HPDE6-E6E7 (cell line): ENCODE results near the gene HAPLN3.

Experiments used
- DNase-seq: peaks from one replicate; pipeline ENCODE4 v3.0.0; 2011; ENCODE audit warnings: missing footprints; ENCODE audit errors: extremely low spot score

The HAPLN3 gene

DNA sequence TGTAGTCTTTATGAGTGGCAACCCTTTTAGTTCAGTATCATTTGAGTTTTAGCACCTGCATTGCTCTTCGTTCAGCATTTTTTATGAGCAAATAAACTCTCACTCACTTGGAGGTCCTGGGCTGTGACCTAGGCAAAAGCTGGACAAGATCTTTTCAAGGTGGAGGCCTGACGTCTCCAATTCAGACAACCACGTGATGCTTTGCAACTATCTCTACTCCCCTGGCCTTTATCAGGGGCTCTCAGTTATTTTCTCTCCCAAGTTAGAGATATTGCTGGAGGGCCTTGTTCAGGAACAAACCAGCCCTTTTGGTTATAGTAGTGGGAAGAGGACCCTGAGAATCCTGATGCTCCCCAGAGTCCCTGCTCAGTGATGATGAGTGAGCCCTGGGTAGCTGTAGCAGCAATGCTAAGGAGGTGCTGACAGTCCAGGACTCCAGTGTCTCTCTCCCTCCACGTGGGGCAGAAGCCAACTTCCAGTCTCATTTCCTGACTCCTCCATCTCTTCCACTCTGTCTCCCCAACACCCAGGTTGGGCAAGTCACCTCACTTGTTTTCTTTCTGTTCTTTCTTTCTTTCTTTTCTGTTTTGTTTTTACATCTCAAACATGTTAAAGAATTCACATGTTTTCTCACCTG is 30.4 kb downstream of the HAPLN3 start:
- DNase-seq = no peak

GRCh38 chr15:88863412-88863811 is 31.9 kb downstream of the HAPLN3 start:
- DNase-seq = no peak

DNA sequence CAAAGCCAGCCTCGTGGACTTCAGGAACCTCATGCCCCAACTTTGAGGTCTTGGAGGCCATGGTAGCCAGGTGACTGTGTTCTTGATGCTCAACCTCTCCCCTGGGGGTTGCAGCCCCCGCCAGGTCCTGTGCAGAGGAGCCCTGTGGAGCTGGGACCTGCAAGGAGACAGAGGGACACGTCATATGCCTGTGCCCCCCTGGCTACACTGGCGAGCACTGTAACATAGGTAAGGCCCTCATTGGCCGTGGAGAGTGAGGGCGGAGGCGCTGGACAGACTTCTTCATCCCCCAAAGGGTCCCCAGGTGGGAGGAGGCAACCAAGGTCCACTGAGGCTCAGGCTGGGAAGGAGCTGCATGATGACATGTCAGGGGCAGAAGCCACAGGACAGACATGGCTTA is 35.1 kb downstream of the HAPLN3 start:
- no peak for DNase-seq

GRCh38 chr15:88859550-88859949 is 35.8 kb downstream of the HAPLN3 start:
- DNase-seq = no peak

DNA sequence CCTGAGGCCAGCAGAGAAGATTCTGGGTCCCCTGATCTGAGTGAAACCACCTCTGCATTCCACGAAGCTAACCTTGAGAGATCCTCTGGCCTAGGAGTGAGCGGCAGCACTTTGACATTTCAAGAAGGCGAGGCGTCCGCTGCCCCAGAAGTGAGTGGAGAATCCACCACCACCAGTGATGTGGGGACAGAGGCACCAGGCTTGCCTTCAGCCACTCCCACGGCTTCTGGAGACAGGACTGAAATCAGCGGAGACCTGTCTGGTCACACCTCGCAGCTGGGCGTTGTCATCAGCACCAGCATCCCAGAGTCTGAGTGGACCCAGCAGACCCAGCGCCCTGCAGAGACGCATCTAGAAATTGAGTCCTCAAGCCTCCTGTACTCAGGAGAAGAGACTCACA is 36.4 kb downstream of the HAPLN3 start:
- DNase-seq = no peak

DNA sequence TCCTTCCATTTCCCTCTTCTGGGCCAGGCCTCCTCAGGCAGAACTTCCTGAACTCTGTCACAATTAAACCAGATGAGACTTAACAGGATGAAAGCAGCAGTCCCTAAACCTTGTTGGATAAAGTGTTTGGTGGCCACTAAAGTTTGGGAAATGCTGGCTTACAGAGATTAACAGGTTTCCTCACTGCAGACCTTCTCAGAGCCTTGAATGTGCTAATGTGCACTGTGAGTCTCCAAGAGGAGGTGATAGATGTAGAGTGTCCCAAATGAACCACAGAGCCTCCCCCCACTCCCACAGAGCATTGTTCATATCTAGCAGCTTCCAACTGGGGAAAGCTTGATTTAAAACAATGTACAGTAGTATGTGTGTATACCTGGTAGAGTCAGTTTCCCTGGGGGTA is 42.9 kb downstream of the HAPLN3 start:
- DNase-seq = no peak

- DNase-seq = no peak
These were observed 45.8 kb downstream of the HAPLN3 start for GRCh38 chr15:88849376-88850072.

DNA sequence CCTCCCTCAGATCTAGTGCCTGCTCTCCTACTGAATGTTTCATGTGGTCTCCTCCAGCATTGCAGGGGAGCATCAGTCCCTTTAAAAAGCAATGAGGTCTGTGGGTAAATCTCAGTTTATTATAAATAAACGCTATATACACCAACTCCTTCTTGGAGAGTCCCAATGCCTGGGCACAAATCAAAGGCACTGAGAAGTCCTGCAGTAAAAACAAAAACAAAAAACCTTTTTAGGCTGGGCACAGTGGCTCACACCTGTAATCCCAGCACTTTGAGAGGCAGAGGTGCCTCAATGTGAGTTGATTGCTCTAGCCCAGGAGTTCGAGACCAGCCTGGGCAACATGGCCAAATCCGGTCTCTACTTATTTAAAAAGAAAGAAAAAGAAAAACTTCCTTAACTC is 47.1 kb downstream of the HAPLN3 start:
- no peak for DNase-seq

DNA sequence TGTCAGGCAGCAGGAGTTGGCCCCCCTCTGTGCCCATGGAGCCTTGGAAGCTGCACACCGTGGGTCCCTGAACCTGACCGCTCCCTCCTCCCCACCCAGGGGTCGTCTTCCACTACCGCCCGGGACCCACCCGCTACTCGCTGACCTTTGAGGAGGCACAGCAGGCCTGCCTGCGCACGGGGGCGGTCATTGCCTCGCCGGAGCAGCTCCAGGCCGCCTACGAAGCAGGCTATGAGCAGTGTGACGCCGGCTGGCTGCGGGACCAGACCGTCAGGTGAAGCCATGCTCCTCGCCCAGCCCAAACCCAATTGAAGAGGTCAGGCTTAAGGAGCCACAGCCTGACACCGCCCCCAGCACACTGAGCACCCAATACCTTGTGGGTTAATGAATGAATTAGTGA is 48.2 kb downstream of the HAPLN3 start:
- no peak for DNase-seq

DNA sequence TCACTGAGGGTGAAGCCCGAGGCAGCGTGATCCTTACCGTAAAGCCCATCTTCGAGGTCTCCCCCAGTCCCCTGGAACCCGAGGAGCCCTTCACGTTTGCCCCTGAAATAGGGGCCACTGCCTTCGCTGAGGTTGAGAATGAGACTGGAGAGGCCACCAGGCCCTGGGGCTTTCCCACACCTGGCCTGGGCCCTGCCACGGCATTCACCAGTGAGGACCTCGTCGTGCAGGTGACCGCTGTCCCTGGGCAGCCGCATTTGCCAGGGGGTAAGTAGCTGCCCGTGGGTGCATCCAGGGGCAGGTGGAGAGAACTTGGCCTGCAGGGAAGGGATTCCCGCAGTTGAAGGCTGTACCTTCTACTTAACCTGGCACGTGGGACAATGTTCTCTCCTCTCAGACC is 49.7 kb downstream of the HAPLN3 start:
- DNase-seq = no peak

DNA sequence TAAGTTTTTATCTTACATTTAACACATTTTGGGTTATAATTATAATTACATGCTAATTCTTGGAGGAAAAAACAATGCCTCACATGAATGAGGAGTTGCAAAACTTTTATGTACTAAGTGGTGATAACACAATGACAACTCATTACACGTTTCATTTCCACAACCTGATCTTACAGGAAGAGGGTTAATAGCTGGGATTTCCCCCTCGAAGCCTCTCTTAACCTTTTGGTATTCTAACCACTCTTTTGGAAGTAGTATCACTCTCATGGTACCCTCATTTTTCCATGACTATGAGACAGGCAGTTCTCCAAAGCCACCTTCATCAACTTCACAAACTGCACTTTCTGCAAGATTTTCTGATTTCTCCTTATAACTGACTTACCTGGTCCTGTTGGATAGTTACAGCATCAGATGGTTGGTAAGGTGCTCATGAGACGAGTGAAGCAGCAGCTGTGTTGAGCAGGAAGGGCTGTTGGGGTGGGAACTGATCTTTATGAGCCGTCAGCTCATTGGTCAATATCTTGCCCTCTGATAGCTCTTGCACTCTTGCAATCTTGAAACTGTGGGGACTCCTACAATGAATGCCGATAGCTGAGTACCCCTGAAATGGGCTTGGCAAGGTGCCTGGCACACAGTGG is 50.5 kb downstream of the HAPLN3 start:
- no peak for DNase-seq

DNA sequence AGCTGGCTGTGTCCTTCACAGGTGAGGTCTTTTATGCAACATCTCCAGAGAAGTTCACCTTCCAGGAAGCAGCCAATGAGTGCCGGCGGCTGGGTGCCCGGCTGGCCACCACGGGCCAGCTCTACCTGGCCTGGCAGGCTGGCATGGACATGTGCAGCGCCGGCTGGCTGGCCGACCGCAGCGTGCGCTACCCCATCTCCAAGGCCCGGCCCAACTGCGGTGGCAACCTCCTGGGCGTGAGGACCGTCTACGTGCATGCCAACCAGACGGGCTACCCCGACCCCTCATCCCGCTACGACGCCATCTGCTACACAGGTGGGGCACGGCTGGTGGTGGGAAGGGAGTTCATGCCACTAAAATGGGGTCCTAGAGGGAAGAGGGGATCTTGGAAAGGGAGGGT is 52.0 kb downstream of the HAPLN3 start:
- no peak for DNase-seq

DNA sequence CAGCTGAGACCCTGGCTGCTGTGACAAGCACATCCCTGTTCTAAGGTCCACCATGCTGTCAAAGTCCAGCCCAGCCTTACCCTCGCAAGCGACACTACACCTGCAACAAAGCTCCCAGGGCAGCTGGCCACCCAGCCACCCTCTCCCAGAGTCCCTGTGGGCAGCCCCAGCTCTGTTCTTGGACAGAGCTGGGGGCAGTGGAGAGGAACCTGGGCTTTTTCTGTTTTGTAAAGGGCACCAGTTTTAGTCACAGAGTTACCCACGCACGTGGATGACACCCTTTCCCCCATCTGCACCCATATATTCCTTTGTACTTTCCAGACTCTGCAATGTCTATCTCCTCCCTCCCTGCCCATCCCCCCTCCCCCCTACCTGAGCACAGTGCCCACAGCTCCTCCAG is 53.2 kb downstream of the HAPLN3 start:
- DNase-seq = no peak

- DNase-seq = no peak
These were observed 54.1 kb downstream of the HAPLN3 start for GRCh38 chr15:88841236-88841635.

GRCh38 chr15:88839961-88840360 is 55.4 kb downstream of the HAPLN3 start:
- no peak for DNase-seq

DNA sequence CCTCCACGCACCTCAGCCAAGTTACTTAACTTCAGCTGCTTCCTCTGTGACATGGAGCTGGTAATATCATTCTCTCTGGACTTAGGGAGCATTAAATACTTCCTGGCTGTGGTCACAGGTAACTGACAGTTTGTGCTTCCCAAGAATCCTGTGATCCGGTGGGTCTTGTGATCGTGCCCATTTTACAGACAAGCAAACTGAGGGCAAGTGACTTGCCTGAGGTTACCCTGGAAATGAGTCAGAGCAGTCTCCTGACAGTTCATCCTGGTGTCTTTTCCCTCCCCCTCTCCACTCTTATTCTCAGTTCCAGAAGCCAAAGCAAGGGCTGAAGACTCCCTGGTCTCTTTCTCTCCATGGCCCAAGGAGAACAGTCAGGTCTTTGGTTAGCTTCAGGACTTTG is 56.2 kb downstream of the HAPLN3 start:
- DNase-seq = no peak

- no peak for DNase-seq
These were observed 56.7 kb downstream of the HAPLN3 start for GRCh38 chr15:88838667-88839066.

DNA sequence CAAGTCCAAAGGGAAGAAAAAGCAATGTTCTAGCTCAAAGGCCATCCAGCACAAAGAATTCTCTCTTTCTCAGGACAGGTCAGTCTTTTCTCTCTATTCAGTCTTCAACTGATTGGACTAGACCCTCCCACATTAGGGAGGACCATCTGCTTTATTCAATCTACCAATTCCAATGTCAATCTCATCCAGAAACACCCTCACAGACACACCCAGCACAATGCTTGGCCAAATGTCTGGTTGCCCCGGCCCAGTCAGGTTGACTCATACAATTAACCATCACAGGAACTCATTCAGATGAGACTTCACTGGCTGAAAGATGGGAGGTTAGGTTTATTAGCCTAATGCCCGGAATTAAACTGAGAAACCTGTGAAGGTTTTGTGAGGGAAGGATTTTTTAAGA is 59.7 kb downstream of the HAPLN3 start:
- DNase-seq = no peak

- DNase-seq = no peak
These were observed 60.2 kb downstream of the HAPLN3 start for GRCh38 chr15:88835119-88835518.

GRCh38 chr15:88834211-88834812 is 61.0 kb downstream of the HAPLN3 start:
- DNase-seq = peak; percentile 37

DNA sequence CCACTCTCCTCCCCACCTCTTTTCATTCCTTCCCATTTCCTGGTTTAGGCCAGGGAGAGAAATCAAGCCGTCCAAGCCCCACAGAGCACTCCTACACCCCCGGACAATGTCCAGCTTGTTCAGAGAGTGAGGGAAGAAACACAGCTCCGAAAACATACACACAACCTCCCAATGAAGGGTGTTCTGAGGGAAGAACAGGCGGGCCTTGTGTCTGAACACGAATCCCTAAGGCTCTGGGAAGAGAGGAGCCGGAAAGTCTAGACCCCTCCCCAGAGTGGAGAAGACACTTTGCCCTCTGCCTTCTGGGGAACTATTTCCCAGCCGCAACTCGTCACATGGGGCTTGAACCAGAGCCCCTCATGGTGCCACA is 61.6 kb downstream of the HAPLN3 start:
- no peak for DNase-seq

GRCh38 chr15:88832820-88833730 is 62.3 kb downstream of the HAPLN3 start:
- DNase-seq = no peak
